GM15510 (cell line): Measurements from ENCODE around the gene CEP164.

Experiments used
- POLR2A ChIP-seq: IDR thresholded peaks from 3 replicates; pipeline ENCODE4 v1.6.1; 2011; ENCODE audit warnings: borderline replicate concordance; ENCODE audit not compliant: insufficient read length; ENCODE audit errors: extremely low read depth

CEP164 gene

GRCh38 chr11:117417342-117417741 lies 89.7 kb downstream of the CEP164 start:
- no peak for TF ChIP-seq POLR2A

- TF ChIP-seq POLR2A, result no peak
Observed at GRCh38 chr11:117417856-117418255, 90.2 kb downstream of the CEP164 start.

GRCh38 chr11:117418737-117419481 lies 91.3 kb downstream of the CEP164 start:
- no peak for TF ChIP-seq POLR2A

GRCh38 chr11:117419482-117420142 lies 92.0 kb downstream of the CEP164 start:
- no peak for TF ChIP-seq POLR2A

- no peak for TF ChIP-seq POLR2A
Observed at GRCh38 chr11:117420143-117420485, 92.5 kb downstream of the CEP164 start.

GRCh38 chr11:117420598-117420997 lies 92.9 kb downstream of the CEP164 start:
- no peak for TF ChIP-seq POLR2A

GRCh38 chr11:117421041-117421440 lies 93.4 kb downstream of the CEP164 start:
- TF ChIP-seq POLR2A, result no peak

GRCh38 chr11:117421476-117421875 lies 93.8 kb downstream of the CEP164 start:
- no peak for TF ChIP-seq POLR2A

- TF ChIP-seq POLR2A, result no peak
Observed at GRCh38 chr11:117423046-117423575, 95.5 kb downstream of the CEP164 start.

GRCh38 chr11:117424781-117425180 lies 97.1 kb downstream of the CEP164 start:
- no peak for TF ChIP-seq POLR2A

GRCh38 chr11:117425679-117426296 lies 98.1 kb downstream of the CEP164 start:
- TF ChIP-seq POLR2A, result no peak

- TF ChIP-seq POLR2A, result no peak
Observed at GRCh38 chr11:117426297-117426685, 98.6 kb downstream of the CEP164 start.

GRCh38 chr11:117426941-117427340 lies 99.3 kb downstream of the CEP164 start:
- TF ChIP-seq POLR2A, result no peak

- TF ChIP-seq POLR2A, result no peak
Observed at GRCh38 chr11:117427356-117427874, 99.8 kb downstream of the CEP164 start.

- no peak for TF ChIP-seq POLR2A
Observed at GRCh38 chr11:117428186-117428855, 100.7 kb downstream of the CEP164 start.

GRCh38 chr11:117428856-117429229 lies 101.2 kb downstream of the CEP164 start:
- TF ChIP-seq POLR2A, result no peak
